Breast epithelium (tissue), 3 donors: ENCODE results near the gene SMCO3.

Experiments used
- POLR2A ChIP-seq: fragments of 450-650 bp; IDR thresholded peaks from one replicate; pipeline ENCODE4 v1.6.1; 2016; ENCODE audit warnings: antibody characterized with exemption, mild to moderate bottlenecking, moderate library complexity
- POLR2AphosphoS5 ChIP-seq, 3 donors: sonication (generic); formaldehyde crosslinking; IDR thresholded peaks; one replicate each; pipeline ENCODE4 v1.6.1; 2017; ENCODE audit warnings: antibody characterized with exemption in 3 of 3
- TF ChIP-seq, protein P1 (sequence below), 3 donors: fragments of 450-650 bp; IDR thresholded peaks; one replicate each; pipeline ENCODE4 v1.5.1; 2016 to 2017; ENCODE audit warnings: antibody characterized with exemption in 3 of 3, mild to moderate bottlenecking in 3 of 3, moderate library complexity in 3 of 3

DNA sequence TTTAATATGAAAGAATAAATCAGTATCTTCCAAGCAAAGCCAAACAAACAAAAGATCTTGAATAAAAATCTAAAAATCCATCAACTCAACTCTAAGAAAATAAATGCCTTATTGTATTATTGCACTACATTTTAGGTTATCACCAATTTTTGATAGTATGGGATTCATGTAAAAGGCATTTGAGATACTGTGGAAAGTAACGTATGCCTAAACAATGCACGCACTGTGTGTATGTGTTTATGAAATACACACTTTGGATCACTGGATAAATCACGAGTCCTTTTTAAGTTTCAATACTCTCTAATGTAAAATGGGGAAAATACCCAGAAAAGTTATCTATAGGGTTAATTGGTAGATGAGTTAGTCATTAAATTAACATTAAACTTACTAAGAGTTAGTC, 28.4 kb downstream of the SMCO3 start:
- TF ChIP-seq, protein P1, sequence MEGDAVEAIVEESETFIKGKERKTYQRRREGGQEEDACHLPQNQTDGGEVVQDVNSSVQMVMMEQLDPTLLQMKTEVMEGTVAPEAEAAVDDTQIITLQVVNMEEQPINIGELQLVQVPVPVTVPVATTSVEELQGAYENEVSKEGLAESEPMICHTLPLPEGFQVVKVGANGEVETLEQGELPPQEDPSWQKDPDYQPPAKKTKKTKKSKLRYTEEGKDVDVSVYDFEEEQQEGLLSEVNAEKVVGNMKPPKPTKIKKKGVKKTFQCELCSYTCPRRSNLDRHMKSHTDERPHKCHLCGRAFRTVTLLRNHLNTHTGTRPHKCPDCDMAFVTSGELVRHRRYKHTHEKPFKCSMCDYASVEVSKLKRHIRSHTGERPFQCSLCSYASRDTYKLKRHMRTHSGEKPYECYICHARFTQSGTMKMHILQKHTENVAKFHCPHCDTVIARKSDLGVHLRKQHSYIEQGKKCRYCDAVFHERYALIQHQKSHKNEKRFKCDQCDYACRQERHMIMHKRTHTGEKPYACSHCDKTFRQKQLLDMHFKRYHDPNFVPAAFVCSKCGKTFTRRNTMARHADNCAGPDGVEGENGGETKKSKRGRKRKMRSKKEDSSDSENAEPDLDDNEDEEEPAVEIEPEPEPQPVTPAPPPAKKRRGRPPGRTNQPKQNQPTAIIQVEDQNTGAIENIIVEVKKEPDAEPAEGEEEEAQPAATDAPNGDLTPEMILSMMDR (IDR thresholded peaks at IDR 0.05): no peak
- TF ChIP-seq POLR2A: no peak
- TF ChIP-seq POLR2AphosphoS5 (IDR thresholded peaks at IDR 0.05): no peak
